ENCODE results near the gene IFT88.

IFT88 gene

GRCh38 chr13:20703780-20704458 lies 137.0 kb downstream of the IFT88 start:
- no peak for TF ChIP-seq EZH2phosphoT487 (conservative IDR thresholded peaks at IDR 0.05; ENCODE audit: low read length)
- TF ChIP-seq, protein P1, sequence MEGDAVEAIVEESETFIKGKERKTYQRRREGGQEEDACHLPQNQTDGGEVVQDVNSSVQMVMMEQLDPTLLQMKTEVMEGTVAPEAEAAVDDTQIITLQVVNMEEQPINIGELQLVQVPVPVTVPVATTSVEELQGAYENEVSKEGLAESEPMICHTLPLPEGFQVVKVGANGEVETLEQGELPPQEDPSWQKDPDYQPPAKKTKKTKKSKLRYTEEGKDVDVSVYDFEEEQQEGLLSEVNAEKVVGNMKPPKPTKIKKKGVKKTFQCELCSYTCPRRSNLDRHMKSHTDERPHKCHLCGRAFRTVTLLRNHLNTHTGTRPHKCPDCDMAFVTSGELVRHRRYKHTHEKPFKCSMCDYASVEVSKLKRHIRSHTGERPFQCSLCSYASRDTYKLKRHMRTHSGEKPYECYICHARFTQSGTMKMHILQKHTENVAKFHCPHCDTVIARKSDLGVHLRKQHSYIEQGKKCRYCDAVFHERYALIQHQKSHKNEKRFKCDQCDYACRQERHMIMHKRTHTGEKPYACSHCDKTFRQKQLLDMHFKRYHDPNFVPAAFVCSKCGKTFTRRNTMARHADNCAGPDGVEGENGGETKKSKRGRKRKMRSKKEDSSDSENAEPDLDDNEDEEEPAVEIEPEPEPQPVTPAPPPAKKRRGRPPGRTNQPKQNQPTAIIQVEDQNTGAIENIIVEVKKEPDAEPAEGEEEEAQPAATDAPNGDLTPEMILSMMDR (IDR thresholded peaks at IDR 0.05; ENCODE audit: insufficient read depth, low read length, poor library complexity, severe bottlenecking) = peak; percentile 18
- Histone ChIP-seq H3K9ac (ENCODE audit: low read length) (no peak overlapping the region), H3K9me2 (replicated peaks; ENCODE audit: insufficient read depth, low read length) (no peaks in the 10 kb centered on the region), H3K4me2 (ENCODE audit: low read depth, low read length, poor library complexity, severe bottlenecking) (peak overlapping the region; percentile 19), H3K27ac (ENCODE audit: low read depth, low read length) (no peak overlapping the region), H3F3A (ENCODE audit: insufficient read depth) (no peaks in the 10 kb centered on the region), H2AFZ (ENCODE audit: low read depth, low read length, severe bottlenecking) (no peak overlapping the region), H3K79me2 (ENCODE audit: insufficient read depth, low read length) (no peaks in the 10 kb centered on the region), H3K4me3 (ENCODE audit: insufficient read depth, low read length, poor library complexity, severe bottlenecking) (no peak overlapping the region), H3K9me3 (ENCODE audit: insufficient read depth, low read length) (no peaks in the 10 kb centered on the region), H3K36me3 (ENCODE audit: low read length) (no peaks in the 10 kb centered on the region), H3K27me3 (ENCODE audit: low read length) (no peaks in the 10 kb centered on the region), H4K20me1 (ENCODE audit: low read depth, low read length) (no peaks in the 10 kb centered on the region)

GRCh38 chr13:20704459-20705069 lies 137.6 kb downstream of the IFT88 start:
- Histone ChIP-seq H4K20me1 (ENCODE audit: low read depth, low read length) (no peaks in the 10 kb centered on the region), H3K9ac (ENCODE audit: low read length) (no peak overlapping the region), H3K36me3 (ENCODE audit: low read length) (no peaks in the 10 kb centered on the region), H3K27me3 (ENCODE audit: low read length) (no peaks in the 10 kb centered on the region), H3K27ac (ENCODE audit: low read depth, low read length) (no peak overlapping the region), H3K4me3 (ENCODE audit: insufficient read depth, low read length, poor library complexity, severe bottlenecking) (no peak overlapping the region), H3K9me3 (ENCODE audit: insufficient read depth, low read length) (no peaks in the 10 kb centered on the region), H2AFZ (ENCODE audit: low read depth, low read length, severe bottlenecking) (no peak overlapping the region), H3F3A (ENCODE audit: insufficient read depth) (no peaks in the 10 kb centered on the region), H3K79me2 (ENCODE audit: insufficient read depth, low read length) (no peaks in the 10 kb centered on the region), H3K9me2 (replicated peaks; ENCODE audit: insufficient read depth, low read length) (no peaks in the 10 kb centered on the region), H3K4me2 (ENCODE audit: low read depth, low read length, poor library complexity, severe bottlenecking) (no peak overlapping the region)
- TF ChIP-seq, protein P1 (IDR thresholded peaks at IDR 0.05; ENCODE audit: insufficient read depth, low read length, poor library complexity, severe bottlenecking) = no peak
- no peak for TF ChIP-seq EZH2phosphoT487 (conservative IDR thresholded peaks at IDR 0.05; ENCODE audit: low read length)

DNA sequence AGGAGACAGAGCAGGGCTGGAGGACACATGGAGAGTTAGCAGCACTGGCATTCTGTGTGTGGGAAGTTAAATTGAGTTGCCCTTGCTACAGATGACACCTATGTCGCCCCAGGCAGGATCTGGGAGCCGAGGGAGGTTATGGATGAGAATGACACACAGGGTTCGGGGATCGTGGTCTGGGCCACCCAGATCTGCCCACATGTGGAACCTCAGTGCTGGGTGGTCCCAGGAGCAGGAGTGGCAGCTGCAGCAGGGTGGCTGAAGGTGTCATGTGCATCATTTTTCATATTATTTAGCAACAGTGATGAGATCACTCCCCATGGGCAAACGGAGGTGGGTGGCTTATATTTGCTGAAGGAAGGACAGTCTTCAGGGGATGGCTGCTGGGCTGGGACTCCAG lies 139.7 kb downstream of the IFT88 start:
- TF ChIP-seq, protein P1 (IDR thresholded peaks at IDR 0.05; ENCODE audit: insufficient read depth, low read length, poor library complexity, severe bottlenecking) = no peak
- TF ChIP-seq EZH2phosphoT487 (conservative IDR thresholded peaks at IDR 0.05; ENCODE audit: low read length) = no peak
- Histone ChIP-seq H3K4me2 (ENCODE audit: low read depth, low read length, poor library complexity, severe bottlenecking) (no peak overlapping the region), H3K9me3 (ENCODE audit: insufficient read depth, low read length) (no peaks in the 10 kb centered on the region), H3K4me3 (ENCODE audit: insufficient read depth, low read length, poor library complexity, severe bottlenecking) (no peak overlapping the region), H4K20me1 (ENCODE audit: low read depth, low read length) (no peaks in the 10 kb centered on the region), H3K36me3 (ENCODE audit: low read length) (no peaks in the 10 kb centered on the region), H3K27me3 (ENCODE audit: low read length) (no peaks in the 10 kb centered on the region), H3K9me2 (replicated peaks; ENCODE audit: insufficient read depth, low read length) (no peaks in the 10 kb centered on the region), H3K9ac (ENCODE audit: low read length) (no peak overlapping the region), H2AFZ (ENCODE audit: low read depth, low read length, severe bottlenecking) (no peak overlapping the region), H3K79me2 (ENCODE audit: insufficient read depth, low read length) (no peaks in the 10 kb centered on the region), H3F3A (ENCODE audit: insufficient read depth) (no peaks in the 10 kb centered on the region), H3K27ac (ENCODE audit: low read depth, low read length) (no peak overlapping the region)

Measured in SU-DHL-6 (cell line).